Spleen (tissue), 7 donors: ENCODE data around the gene RCC2.

ENCODE experiments used
- CTCF ChIP-seq, 11 experiments: fragments of 200-600 bp in 7 of 11; fragments of 450-650 bp in 4 of 11; sonication (generic) in 4 of 11; IDR thresholded peaks in 8 of 11; conservative IDR thresholded peaks in 3 of 11; 1 replicate in 7 of 11; 2 replicates in 4 of 11; pipeline versions ENCODE4 v1.4.0 to v1.8.0; 2016 to 2021; ENCODE audit warnings: antibody characterized with exemption in 11 of 11, inconsistent platforms in 4 of 11, mild to moderate bottlenecking in 1 of 11
- POLR2A ChIP-seq, 3 donors: fragments of 450-650 bp; IDR thresholded peaks; one replicate each; pipeline ENCODE4 v1.5.1; 2017; ENCODE audit warnings: antibody characterized with exemption in 3 of 3, mild to moderate bottlenecking in 1 of 3
- POLR2AphosphoS5 ChIP-seq, 3 donors: sonication (generic); formaldehyde crosslinking; IDR thresholded peaks; one replicate each; pipeline ENCODE4 v1.5.1; 2017; ENCODE audit warnings: antibody characterized with exemption in 3 of 3
- donor health status: DM: no; HTN: no; CAD: no; lungs with moderate emphysema.
- donor health status: DM: no; HTN: no; CAD: no.
- donor health status: DM: no; HTN: no; CAD: no.

DNA sequence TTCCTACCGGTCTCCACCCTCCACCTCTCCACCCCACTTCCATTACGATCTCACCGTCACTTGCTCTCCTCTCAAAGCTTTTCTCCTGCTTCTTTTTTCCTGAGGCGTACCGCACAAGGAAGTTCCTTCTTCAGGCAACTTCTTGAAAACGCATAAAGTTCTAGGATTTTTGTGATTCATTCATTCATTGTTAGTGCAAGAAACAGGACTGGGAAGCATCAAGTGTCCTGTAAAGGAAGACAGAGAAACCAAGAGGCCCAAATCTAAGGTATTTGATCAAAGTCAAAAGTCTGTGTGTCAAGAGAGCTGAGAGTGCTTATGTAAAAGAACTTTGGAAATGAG, 1.3 kb upstream of the RCC2 start:
- TF ChIP-seq CTCF (IDR thresholded peaks at IDR 0.05 in 8 of 11, conservative IDR thresholded peaks at IDR 0.05 in 3 of 11) = no peak
- TF ChIP-seq POLR2AphosphoS5 (IDR thresholded peaks at IDR 0.05) = no peak
- TF ChIP-seq POLR2A (IDR thresholded peaks at IDR 0.05) = no peak
